ENCODE measurements around the gene RAPGEF2. TPM values are rescaled to one million over a fixed set of nuclear protein-coding genes. Genes with fewer than 3 reads are reported as not detected.
"Not testable (repeated sequence)": the region's sequence is repeated elsewhere in the genome, so short reads cannot be mapped to it uniquely, and the experiment has no call there.

RAPGEF2 gene
- total RNA-seq: 63.4 and 96.0 TPM in 2 replicates
- polyA plus RNA-seq: 13.0 and 17.3 TPM in 2 replicates

- no peaks in the 10 kb centered on the region for H3K27me3 ChIP-seq
- TF ChIP-seq CTCF (IDR thresholded peaks at IDR 0.05; ENCODE audit: low read depth, low read length): no peak
Observed at GRCh38 chr4:159102622-159103383, at the start of gene RAPGEF2. Gene RAPGEF2, plus strand, starts transcription at chr4:159103079. Its CDS starts 1,084 bp downstream, at chr4:159104163.

GRCh38 chr4:159055833-159056232 is 47.0 kb upstream of the RAPGEF2 start:
- TF ChIP-seq CTCF (IDR thresholded peaks at IDR 0.05; ENCODE audit: low read depth, low read length): no peak
- H3K9me3 ChIP-seq (ENCODE audit: low read depth): no peaks in the 10 kb centered on the region
- DNase-seq (ENCODE audit: low read depth in 1 of 2, low spot score in 1 of 2): no peak
- no peaks in the 10 kb centered on the region for H3K36me3 ChIP-seq
- no peaks in the 10 kb centered on the region for H3K27me3 ChIP-seq
- no peaks in the 10 kb centered on the region for H3K4me1 ChIP-seq (ENCODE audit: low read depth)
- H3K4me3 ChIP-seq: no peak overlapping the region
- H3K27ac ChIP-seq: no peak overlapping the region

More at GRCh38 chr4:159102622-159103383, at the start of gene RAPGEF2:
- no peaks in the 10 kb centered on the region for H3K9me3 ChIP-seq (ENCODE audit: low read depth)
- peaks cover 21% of the 10 kb centered on the region for H3K4me1 ChIP-seq (ENCODE audit: low read depth)
- peak within 1 kb of the TSS; percentile 95 for H3K27ac ChIP-seq
- H3K4me3 ChIP-seq: peak within 1 kb of the TSS; percentile 100
- H3K36me3 ChIP-seq: no peaks in the 10 kb centered on the region
- DNase-seq (ENCODE audit: low read depth in 1 of 2, low spot score in 1 of 2): peak; percentile 94 to 96

- no peak for DNase-seq (ENCODE audit: low read depth in 1 of 2, low spot score in 1 of 2)
- no peak for TF ChIP-seq CTCF (IDR thresholded peaks at IDR 0.05; ENCODE audit: low read depth, low read length)
- no peaks in the 10 kb centered on the region for H3K4me1 ChIP-seq (ENCODE audit: low read depth)
- H3K4me3 ChIP-seq: no peak overlapping the region
- H3K9me3 ChIP-seq (ENCODE audit: low read depth): no peaks in the 10 kb centered on the region
- H3K27ac ChIP-seq: no peak overlapping the region
- H3K36me3 ChIP-seq: no peaks in the 10 kb centered on the region
- H3K27me3 ChIP-seq: no peaks in the 10 kb centered on the region
Observed at GRCh38 chr4:159060161-159060560, 42.7 kb upstream of the RAPGEF2 start.

GRCh38 chr4:159062381-159062780 is 40.5 kb upstream of the RAPGEF2 start:
- H3K4me1 ChIP-seq (ENCODE audit: low read depth): no peaks in the 10 kb centered on the region
- H3K27ac ChIP-seq: no peak overlapping the region
- H3K9me3 ChIP-seq (ENCODE audit: low read depth): no peaks in the 10 kb centered on the region
- no peaks in the 10 kb centered on the region for H3K27me3 ChIP-seq
- no peak for TF ChIP-seq CTCF (IDR thresholded peaks at IDR 0.05; ENCODE audit: low read depth, low read length)
- no peak for DNase-seq (ENCODE audit: low read depth in 1 of 2, low spot score in 1 of 2)
- H3K36me3 ChIP-seq: no peaks in the 10 kb centered on the region
- no peak overlapping the region for H3K4me3 ChIP-seq

GRCh38 chr4:159065513-159066240 is 37.2 kb upstream of the RAPGEF2 start:
- Histone ChIP-seq H3K4me1 (ENCODE audit: low read depth) (no peaks in the 10 kb centered on the region), H3K27me3 (no peaks in the 10 kb centered on the region), H3K27ac (no peak overlapping the region), H3K9me3 (ENCODE audit: low read depth) (no peaks in the 10 kb centered on the region), H3K4me3 (no peak overlapping the region), H3K36me3 (no peaks in the 10 kb centered on the region)
- DNase-seq (ENCODE audit: low read depth in 1 of 2, low spot score in 1 of 2): no peak
- no peak for TF ChIP-seq CTCF (IDR thresholded peaks at IDR 0.05; ENCODE audit: low read depth, low read length)

GRCh38 chr4:159068139-159068538 is 34.7 kb upstream of the RAPGEF2 start:
- H3K36me3 ChIP-seq; H3K9me3 ChIP-seq (ENCODE audit: low read depth); DNase-seq (ENCODE audit: low read depth in 1 of 2, low spot score in 1 of 2); H3K4me3 ChIP-seq; H3K27me3 ChIP-seq; H3K27ac ChIP-seq; H3K4me1 ChIP-seq (ENCODE audit: low read depth): not testable (repeated sequence)
